ENCODE measurements around the gene RPS6KC1. TPM values are rescaled to one million over a fixed set of nuclear protein-coding genes. Genes with fewer than 3 reads are reported as not detected.

RPS6KC1 gene, protein sequence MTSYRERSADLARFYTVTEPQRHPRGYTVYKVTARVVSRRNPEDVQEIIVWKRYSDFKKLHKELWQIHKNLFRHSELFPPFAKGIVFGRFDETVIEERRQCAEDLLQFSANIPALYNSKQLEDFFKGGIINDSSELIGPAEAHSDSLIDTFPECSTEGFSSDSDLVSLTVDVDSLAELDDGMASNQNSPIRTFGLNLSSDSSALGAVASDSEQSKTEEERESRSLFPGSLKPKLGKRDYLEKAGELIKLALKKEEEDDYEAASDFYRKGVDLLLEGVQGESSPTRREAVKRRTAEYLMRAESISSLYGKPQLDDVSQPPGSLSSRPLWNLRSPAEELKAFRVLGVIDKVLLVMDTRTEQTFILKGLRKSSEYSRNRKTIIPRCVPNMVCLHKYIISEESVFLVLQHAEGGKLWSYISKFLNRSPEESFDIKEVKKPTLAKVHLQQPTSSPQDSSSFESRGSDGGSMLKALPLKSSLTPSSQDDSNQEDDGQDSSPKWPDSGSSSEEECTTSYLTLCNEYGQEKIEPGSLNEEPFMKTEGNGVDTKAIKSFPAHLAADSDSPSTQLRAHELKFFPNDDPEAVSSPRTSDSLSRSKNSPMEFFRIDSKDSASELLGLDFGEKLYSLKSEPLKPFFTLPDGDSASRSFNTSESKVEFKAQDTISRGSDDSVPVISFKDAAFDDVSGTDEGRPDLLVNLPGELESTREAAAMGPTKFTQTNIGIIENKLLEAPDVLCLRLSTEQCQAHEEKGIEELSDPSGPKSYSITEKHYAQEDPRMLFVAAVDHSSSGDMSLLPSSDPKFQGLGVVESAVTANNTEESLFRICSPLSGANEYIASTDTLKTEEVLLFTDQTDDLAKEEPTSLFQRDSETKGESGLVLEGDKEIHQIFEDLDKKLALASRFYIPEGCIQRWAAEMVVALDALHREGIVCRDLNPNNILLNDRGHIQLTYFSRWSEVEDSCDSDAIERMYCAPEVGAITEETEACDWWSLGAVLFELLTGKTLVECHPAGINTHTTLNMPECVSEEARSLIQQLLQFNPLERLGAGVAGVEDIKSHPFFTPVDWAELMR
- 27.3 and 28.8 TPM in 2 replicates for total RNA-seq

DNA sequence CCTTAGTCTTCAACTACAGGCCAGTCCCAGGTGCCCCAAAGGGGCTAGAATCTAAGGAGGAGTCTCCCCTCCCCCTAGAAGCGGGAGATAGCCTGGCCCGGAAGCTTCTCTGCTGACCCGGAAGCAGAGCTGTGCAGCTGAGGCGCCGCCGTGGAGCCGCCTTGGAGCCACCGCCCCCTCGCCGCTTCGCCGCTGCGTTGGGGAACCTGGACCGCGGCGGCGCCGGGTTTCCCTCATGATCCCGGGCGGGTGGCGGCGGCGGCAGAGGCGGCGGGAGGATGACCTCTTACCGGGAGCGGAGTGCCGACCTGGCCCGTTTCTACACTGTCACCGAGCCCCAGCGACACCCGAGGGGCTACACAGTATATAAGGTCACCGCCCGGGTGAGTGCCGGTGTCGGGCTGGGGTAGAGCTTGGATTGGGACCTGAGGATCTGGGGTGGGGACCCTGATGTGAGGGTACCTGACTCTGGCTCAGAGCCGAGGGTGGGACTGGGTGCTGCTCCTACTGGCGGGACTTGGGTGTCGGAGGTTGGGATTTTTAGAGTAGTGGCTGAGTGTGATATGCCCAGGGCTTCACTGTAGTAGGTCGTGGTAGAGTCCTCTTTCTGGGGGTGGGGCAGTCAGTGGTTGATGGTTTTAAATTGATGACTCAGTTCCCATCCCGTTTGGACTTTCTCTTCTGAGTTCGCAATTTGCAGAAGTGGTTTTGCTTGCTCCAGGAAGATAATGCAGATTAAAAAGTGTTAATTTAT lies at the start of gene RPS6KC1:
RPS6KC1 (plus strand) TSS at position 115 of the 754 bp plus-strand sequence; CDS start at position 279, 164 bp downstream.

DNA sequence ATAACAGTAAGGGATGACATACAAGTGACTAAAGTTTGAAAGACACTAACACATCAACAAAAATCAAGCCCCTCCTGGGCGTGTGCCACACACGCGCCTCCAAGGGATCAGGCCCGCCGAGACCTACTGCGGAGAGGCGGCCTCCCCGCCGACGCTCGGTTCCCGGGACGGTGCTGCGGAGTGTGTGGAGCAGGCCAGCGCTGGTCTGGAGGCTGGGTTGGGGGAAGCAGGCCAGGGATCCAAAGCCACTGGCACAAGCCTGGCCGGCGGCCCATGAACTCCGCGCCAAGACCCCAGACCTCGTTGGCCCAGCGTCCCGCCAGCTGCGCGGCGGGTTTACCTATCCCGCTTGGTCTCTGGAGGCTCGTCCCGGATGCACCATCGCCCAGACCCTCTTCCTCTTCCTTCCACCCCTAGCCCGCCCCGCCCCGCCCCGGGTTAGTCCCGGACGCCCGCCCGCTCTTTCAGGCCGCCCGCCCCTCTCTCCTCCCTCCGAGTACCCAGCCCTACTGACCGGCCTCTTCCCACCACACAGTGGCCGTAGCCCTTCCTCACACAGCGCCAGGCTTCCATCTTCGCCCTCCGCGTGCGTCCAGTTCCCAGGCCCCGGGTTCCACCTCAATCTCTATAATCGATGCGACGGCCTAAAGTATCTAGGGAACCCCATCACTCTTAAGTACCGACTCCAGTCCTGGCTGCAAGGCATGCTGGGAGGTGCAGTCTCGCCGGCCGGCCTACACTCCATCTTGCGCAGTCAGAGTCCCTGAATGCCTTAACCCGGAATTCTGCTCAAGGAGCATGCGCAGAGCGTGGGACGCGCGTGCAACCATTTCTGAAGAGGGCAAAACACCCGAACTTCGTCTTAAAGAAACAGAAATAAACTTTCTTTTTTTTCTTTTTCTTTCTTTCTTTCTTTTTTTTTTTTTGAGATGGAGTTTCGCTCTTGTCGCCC lies 35.7 kb upstream of the RPS6KC1 start, which contains the start of gene ANGEL2:
ANGEL2 (minus strand) TSS at position 769 of the 952 bp plus-strand sequence; CDS start at position 573, 196 bp downstream.

Other genes starting within 250 kb of the RPS6KC1 start
- 0.28 TPM in 1 of 2 replicates, not detected in the other for gene SPATA45, start 203.6 kb upstream of the RPS6KC1 start, total RNA-seq
- 7.3 and 8.2 TPM in 2 replicates for gene FLVCR1, start 193.0 kb upstream of the RPS6KC1 start, total RNA-seq
- 1.2 and 3.0 TPM in 2 replicates for gene VASH2, start 100.7 kb upstream of the RPS6KC1 start, total RNA-seq
- 41.8 and 43.8 TPM in 2 replicates for gene ANGEL2, start 35.4 kb upstream of the RPS6KC1 start, total RNA-seq

All from smooth muscle cell of bladder (primary cell).